Measurements from ENCODE around the gene SMCO4.

GRCh38 chr11:93476796-93477195, 66.4 kb downstream of the SMCO4 start:
- TF ChIP-seq CTCF (IDR thresholded peaks at IDR 0.05; ENCODE audit: poor library complexity): no peak
- no peak for TF ChIP-seq EZH2phosphoT487 (IDR thresholded peaks at IDR 0.05; ENCODE audit: low read depth, severe bottlenecking, unreplicated experiment)
- no peak for TF ChIP-seq EZH2 (IDR thresholded peaks at IDR 0.05; ENCODE audit: borderline replicate concordance)
